Measurements from ENCODE around the gene BECN2.

The BECN2 gene

DNA sequence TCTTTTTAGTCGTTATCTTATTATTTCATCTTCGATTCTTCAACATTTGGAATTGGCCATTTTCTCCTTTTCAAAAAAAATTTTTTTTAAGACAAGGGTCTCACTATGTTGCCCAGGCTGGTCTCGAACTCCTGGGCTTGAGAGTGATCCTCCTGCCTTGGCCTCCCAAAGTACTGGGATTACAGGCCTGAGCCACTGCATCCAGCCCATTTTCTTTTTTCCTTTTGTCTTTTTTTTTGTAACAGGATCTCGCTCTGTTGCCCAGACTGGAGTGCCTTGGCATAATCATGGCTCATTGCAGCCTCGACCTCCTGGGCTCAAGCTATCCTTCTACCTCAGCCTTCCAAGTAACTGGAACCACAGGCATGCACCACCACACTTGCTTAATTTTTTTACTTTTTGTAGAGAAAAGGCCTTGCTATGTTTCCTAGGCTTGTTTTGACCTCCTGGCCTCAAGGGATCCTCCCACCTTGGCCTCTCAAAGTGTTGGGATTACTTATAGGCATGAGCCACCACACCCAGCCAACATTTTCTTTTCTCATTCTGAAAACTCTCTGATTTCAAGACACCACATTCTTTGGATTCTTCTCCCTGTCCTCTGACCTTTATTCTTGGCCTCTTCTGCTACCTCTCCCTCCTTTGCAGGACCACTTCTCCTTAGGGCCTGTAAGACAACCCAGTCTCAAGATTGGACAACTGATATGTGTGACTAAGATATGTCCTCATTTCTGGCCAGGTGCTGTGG, 47.4 kb downstream of the BECN2 start:
- Histone ChIP-seq H2AFZ (ENCODE audit: low read depth, low read length) (no peak overlapping the region), H3K27ac (ENCODE audit: low read length) (no peak overlapping the region), H3K9ac (ENCODE audit: low read depth, low read length) (no peak overlapping the region), H3K4me1 (ENCODE audit: insufficient read depth, low read length) (no peaks in the 10 kb centered on the region), H3K4me2 (ENCODE audit: insufficient read depth, low read length) (no peak overlapping the region), H3K4me3 (ENCODE audit: low read depth in 1 of 2, low read length in 2 of 2) (no peak overlapping the region), H3K27me3 (ENCODE audit: insufficient read depth, low read length, poor library complexity) (no peaks in the 10 kb centered on the region), H3K79me2 (ENCODE audit: insufficient read depth, low read length) (no peaks in the 10 kb centered on the region), H3K9me3 (ENCODE audit: insufficient read depth, low read length, severe bottlenecking) (no peaks in the 10 kb centered on the region), H4K20me1 (ENCODE audit: insufficient read depth, low read length) (no peaks in the 10 kb centered on the region), H3K36me3 (ENCODE audit: insufficient read depth, low read length) (no peaks in the 10 kb centered on the region)
- ATAC-seq (ENCODE audit: insufficient read depth, low read depth) (no peak), DNase-seq (no peak)
- TF ChIP-seq, protein P1, sequence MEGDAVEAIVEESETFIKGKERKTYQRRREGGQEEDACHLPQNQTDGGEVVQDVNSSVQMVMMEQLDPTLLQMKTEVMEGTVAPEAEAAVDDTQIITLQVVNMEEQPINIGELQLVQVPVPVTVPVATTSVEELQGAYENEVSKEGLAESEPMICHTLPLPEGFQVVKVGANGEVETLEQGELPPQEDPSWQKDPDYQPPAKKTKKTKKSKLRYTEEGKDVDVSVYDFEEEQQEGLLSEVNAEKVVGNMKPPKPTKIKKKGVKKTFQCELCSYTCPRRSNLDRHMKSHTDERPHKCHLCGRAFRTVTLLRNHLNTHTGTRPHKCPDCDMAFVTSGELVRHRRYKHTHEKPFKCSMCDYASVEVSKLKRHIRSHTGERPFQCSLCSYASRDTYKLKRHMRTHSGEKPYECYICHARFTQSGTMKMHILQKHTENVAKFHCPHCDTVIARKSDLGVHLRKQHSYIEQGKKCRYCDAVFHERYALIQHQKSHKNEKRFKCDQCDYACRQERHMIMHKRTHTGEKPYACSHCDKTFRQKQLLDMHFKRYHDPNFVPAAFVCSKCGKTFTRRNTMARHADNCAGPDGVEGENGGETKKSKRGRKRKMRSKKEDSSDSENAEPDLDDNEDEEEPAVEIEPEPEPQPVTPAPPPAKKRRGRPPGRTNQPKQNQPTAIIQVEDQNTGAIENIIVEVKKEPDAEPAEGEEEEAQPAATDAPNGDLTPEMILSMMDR (IDR thresholded peaks at IDR 0.05; ENCODE audit: borderline replicate concordance, extremely low read depth, low read length, poor library complexity, severe bottlenecking) = no peak
- no peak for TF ChIP-seq EZH2 (IDR thresholded peaks at IDR 0.05; ENCODE audit: borderline replicate concordance, low read depth, low read length, severe bottlenecking)

DNA sequence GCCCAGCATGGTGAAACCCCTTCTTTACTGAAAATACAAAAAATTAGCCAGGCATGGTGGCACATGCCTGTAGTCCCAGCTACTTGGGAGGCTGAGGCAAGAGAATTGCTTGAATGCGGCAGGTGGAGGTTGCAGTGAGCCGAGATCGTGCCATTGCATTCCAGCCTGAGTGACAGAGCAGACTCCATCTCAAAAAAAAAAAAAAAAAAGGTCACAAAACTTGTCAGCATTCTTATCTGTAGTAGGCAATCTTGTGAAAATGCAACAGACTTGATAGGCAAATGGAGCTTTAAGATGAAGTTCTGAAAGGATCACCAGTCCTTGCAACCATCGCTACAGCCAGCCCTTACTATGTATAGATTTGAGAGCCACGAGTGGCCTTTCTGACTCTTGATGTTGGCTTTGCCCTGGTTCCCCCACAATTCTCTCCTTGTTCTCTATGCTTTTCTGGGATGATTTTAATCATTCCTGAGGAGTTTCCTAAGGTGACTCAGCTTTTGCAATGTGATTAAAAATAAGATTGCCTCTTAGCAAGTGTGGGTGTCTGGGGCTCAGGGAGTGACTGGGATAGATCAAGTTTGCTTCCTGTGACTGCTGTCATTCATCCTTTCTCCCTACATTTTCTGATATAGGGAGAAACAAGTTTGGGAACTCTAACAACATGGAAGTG, 48.4 kb downstream of the BECN2 start:
- H3K27ac ChIP-seq (ENCODE audit: low read length) = no peak overlapping the region
- H3K9ac ChIP-seq (ENCODE audit: low read depth, low read length) = no peak overlapping the region
- no peaks in the 10 kb centered on the region for H3K9me3 ChIP-seq (ENCODE audit: insufficient read depth, low read length, severe bottlenecking)
- H2AFZ ChIP-seq (ENCODE audit: low read depth, low read length) = no peak overlapping the region
- H3K4me1 ChIP-seq (ENCODE audit: insufficient read depth, low read length) = no peaks in the 10 kb centered on the region
- no peak for ATAC-seq (ENCODE audit: insufficient read depth, low read depth)
- no peaks in the 10 kb centered on the region for H3K36me3 ChIP-seq (ENCODE audit: insufficient read depth, low read length)
- no peak overlapping the region for H3K4me2 ChIP-seq (ENCODE audit: insufficient read depth, low read length)
- H4K20me1 ChIP-seq (ENCODE audit: insufficient read depth, low read length) = no peaks in the 10 kb centered on the region
- H3K79me2 ChIP-seq (ENCODE audit: insufficient read depth, low read length) = no peaks in the 10 kb centered on the region
- no peak for TF ChIP-seq EZH2 (IDR thresholded peaks at IDR 0.05; ENCODE audit: borderline replicate concordance, low read depth, low read length, severe bottlenecking)
- TF ChIP-seq, protein P1 (IDR thresholded peaks at IDR 0.05; ENCODE audit: borderline replicate concordance, extremely low read depth, low read length, poor library complexity, severe bottlenecking) = no peak
- no peak for DNase-seq
- no peak overlapping the region for H3K4me3 ChIP-seq (ENCODE audit: low read depth in 1 of 2, low read length in 2 of 2)
- H3K27me3 ChIP-seq (ENCODE audit: insufficient read depth, low read length, poor library complexity) = no peaks in the 10 kb centered on the region

DNA sequence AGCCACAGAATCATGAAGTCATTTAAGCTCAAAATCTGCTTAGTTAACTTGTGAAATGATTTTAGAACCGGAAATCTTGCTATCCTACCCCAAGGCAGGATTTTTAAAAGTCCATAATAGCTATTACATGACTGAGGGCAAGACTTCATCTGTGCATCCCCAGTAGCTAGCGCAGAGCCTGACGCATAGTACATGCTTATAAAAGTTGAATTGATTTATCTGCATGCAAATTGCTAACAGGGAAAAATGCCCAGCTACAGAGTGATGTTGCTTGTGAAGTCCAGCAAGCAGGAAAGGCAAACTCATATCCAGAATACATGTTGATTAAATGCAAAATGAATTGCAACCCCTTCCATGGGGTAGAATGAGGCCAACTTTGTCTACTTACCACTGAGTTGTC, 49.4 kb downstream of the BECN2 start:
- no peak for TF ChIP-seq EZH2 (IDR thresholded peaks at IDR 0.05; ENCODE audit: borderline replicate concordance, low read depth, low read length, severe bottlenecking)
- TF ChIP-seq, protein P1 (IDR thresholded peaks at IDR 0.05; ENCODE audit: borderline replicate concordance, extremely low read depth, low read length, poor library complexity, severe bottlenecking) = no peak

More for the DNA sequence above, 49.4 kb downstream of the BECN2 start:
- Histone ChIP-seq H3K4me3 (ENCODE audit: low read depth in 1 of 2, low read length in 2 of 2) (no peak overlapping the region), H3K36me3 (ENCODE audit: insufficient read depth, low read length) (no peaks in the 10 kb centered on the region), H3K27ac (ENCODE audit: low read length) (no peak overlapping the region), H3K4me2 (ENCODE audit: insufficient read depth, low read length) (no peak overlapping the region), H3K27me3 (ENCODE audit: insufficient read depth, low read length, poor library complexity) (no peaks in the 10 kb centered on the region), H3K9me3 (ENCODE audit: insufficient read depth, low read length, severe bottlenecking) (no peaks in the 10 kb centered on the region), H2AFZ (ENCODE audit: low read depth, low read length) (no peak overlapping the region), H3K79me2 (ENCODE audit: insufficient read depth, low read length) (no peaks in the 10 kb centered on the region), H4K20me1 (ENCODE audit: insufficient read depth, low read length) (no peaks in the 10 kb centered on the region), H3K4me1 (ENCODE audit: insufficient read depth, low read length) (no peaks in the 10 kb centered on the region), H3K9ac (ENCODE audit: low read depth, low read length) (no peak overlapping the region)
- no peak for DNase-seq
- no peak for ATAC-seq (ENCODE audit: insufficient read depth, low read depth)
